ENCODE results near the gene ST8SIA5. TPM values are rescaled to one million over a fixed set of nuclear protein-coding genes. Genes with fewer than 3 reads are reported as not detected.

The ST8SIA5 gene

GRCh38 chr18:46622999-46623398 lies 133.9 kb downstream of the ST8SIA5 start:
- no peak overlapping the region for H3K9ac ChIP-seq (ENCODE audit: low read depth, low read length)
- H3K4me3 ChIP-seq (ENCODE audit: low read length) = no peak overlapping the region
- H3K4me2 ChIP-seq (ENCODE audit: low read length) = no peak overlapping the region
- no peaks in the 10 kb centered on the region for H3K4me1 ChIP-seq (ENCODE audit: control insufficient read depth, insufficient read depth, low read length)
- no peaks in the 10 kb centered on the region for H3K9me3 ChIP-seq (replicated peaks; ENCODE audit: low read length)
- H3K36me3 ChIP-seq (ENCODE audit: insufficient read depth, low read length) = no peaks in the 10 kb centered on the region
- H3K27me3 ChIP-seq (ENCODE audit: control insufficient read depth, insufficient read depth, low read length) = peaks cover 17% of the 10 kb centered on the region

GRCh38 chr18:46622451-46622850 lies 134.4 kb downstream of the ST8SIA5 start:
- no peak overlapping the region for H3K9ac ChIP-seq (ENCODE audit: low read depth, low read length)
- H3K36me3 ChIP-seq (ENCODE audit: insufficient read depth, low read length) = no peaks in the 10 kb centered on the region
- no peak overlapping the region for H3K4me3 ChIP-seq (ENCODE audit: low read length)
- H3K9me3 ChIP-seq (replicated peaks; ENCODE audit: low read length) = no peaks in the 10 kb centered on the region
- no peaks in the 10 kb centered on the region for H3K4me1 ChIP-seq (ENCODE audit: control insufficient read depth, insufficient read depth, low read length)
- no peak overlapping the region for H3K4me2 ChIP-seq (ENCODE audit: low read length)
- peaks cover 17% of the 10 kb centered on the region for H3K27me3 ChIP-seq (ENCODE audit: control insufficient read depth, insufficient read depth, low read length)

- Histone ChIP-seq H3K4me3 (ENCODE audit: low read length) (no peak overlapping the region), H3K9ac (ENCODE audit: low read depth, low read length) (no peak overlapping the region), H3K36me3 (ENCODE audit: insufficient read depth, low read length) (no peaks in the 10 kb centered on the region), H3K9me3 (replicated peaks; ENCODE audit: low read length) (no peaks in the 10 kb centered on the region), H3K4me1 (ENCODE audit: control insufficient read depth, insufficient read depth, low read length) (no peaks in the 10 kb centered on the region), H3K27me3 (ENCODE audit: control insufficient read depth, insufficient read depth, low read length) (peaks cover 17% of the 10 kb centered on the region), H3K4me2 (ENCODE audit: low read length) (no peak overlapping the region)
Measured at GRCh38 chr18:46621871-46622270, 135.0 kb downstream of the ST8SIA5 start.

DNA sequence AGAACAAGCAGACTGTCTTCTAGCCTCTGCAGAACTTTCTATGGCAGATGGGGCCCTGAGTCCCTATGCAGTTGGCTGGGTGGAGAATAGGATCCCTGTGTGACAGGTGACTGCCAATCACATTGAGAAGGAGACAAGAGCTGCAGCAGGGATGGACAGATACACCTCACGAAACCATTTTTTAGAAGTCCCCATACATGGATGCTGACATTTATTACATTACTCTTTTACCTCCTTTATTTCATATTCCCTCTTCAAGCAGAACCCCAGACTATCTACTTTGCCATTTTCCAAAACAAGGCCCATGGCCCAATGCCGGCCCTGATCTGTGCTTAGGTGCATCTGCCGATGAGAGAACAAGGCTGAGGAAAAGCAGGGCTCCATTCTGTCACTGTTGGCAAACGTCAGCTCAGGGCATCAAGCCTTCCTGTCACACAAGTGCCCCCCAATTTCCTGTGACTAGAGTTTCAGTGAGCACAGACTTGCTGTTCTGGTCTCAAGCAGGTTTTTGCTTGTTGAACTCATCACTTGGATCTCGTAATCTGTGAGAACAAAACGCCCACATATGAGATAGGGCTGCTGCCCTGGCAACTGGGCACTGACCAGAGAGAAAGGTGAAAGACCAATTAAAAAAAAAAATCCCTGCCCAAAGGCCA lies 135.6 kb downstream of the ST8SIA5 start:
- H3K36me3 ChIP-seq (ENCODE audit: insufficient read depth, low read length) = no peaks in the 10 kb centered on the region
- no peak overlapping the region for H3K4me2 ChIP-seq (ENCODE audit: low read length)
- peaks cover 23% of the 10 kb centered on the region for H3K27me3 ChIP-seq (ENCODE audit: control insufficient read depth, insufficient read depth, low read length)
- no peak overlapping the region for H3K4me3 ChIP-seq (ENCODE audit: low read length)
- no peaks in the 10 kb centered on the region for H3K9me3 ChIP-seq (replicated peaks; ENCODE audit: low read length)
- no peaks in the 10 kb centered on the region for H3K4me1 ChIP-seq (ENCODE audit: control insufficient read depth, insufficient read depth, low read length)
- H3K9ac ChIP-seq (ENCODE audit: low read depth, low read length) = no peak overlapping the region

GRCh38 chr18:46619559-46619958 lies 137.3 kb downstream of the ST8SIA5 start:
- H3K4me2 ChIP-seq (ENCODE audit: low read length) = no peak overlapping the region
- H3K9ac ChIP-seq (ENCODE audit: low read depth, low read length) = no peak overlapping the region
- no peaks in the 10 kb centered on the region for H3K9me3 ChIP-seq (replicated peaks; ENCODE audit: low read length)
- H3K27me3 ChIP-seq (ENCODE audit: control insufficient read depth, insufficient read depth, low read length) = peaks cover 19% of the 10 kb centered on the region
- H3K4me1 ChIP-seq (ENCODE audit: control insufficient read depth, insufficient read depth, low read length) = no peaks in the 10 kb centered on the region
- H3K36me3 ChIP-seq (ENCODE audit: insufficient read depth, low read length) = no peaks in the 10 kb centered on the region
- H3K4me3 ChIP-seq (ENCODE audit: low read length) = no peak overlapping the region

Small RNA genes within 50 kb of the gene (small RNA-seq; reads per million reads assigned to genes)
- not detected for gene AC090311.1

Measured in skeletal muscle satellite cell (primary cell).